Testis (tissue), 3 donors: Measurements from ENCODE around the gene ADGRD1. TPM values are rescaled to one million over a fixed set of nuclear protein-coding genes. Genes with fewer than 3 reads are reported as not detected.

ENCODE experiments used
- DNase-seq: peaks from one replicate; pipeline ENCODE4 v3.0.0-alpha.2; 2019
- H3K27ac ChIP-seq, 2 donors: fragments of 200-600 bp; sonication (generic); one replicate each; pipeline ENCODE4 v1.5.1; 2019
- H3K27me3 ChIP-seq: fragments of 200-600 bp; sonication (generic); one replicate; pipeline ENCODE4 v1.5.1; 2019
- H3K36me3 ChIP-seq: fragments of 200-600 bp; sonication (generic); one replicate; pipeline ENCODE4 v1.5.1; 2017; ENCODE audit warnings: low read depth; ENCODE audit errors: missing control alignments
- H3K4me1 ChIP-seq: fragments of 200-600 bp; sonication (generic); one replicate; pipeline ENCODE4 v1.5.1; 2019
- H3K4me3 ChIP-seq, 2 donors: fragments of 200-600 bp; sonication (generic); one replicate each; pipeline ENCODE4 v1.5.1; 2017 to 2019
- H3K9me3 ChIP-seq: fragments of 200-600 bp; sonication (generic); one replicate; pipeline ENCODE4 v1.5.1; 2017
- CTCF ChIP-seq, 3 experiments: fragments of 450-650 bp in 2 of 3; fragments of 200-600 bp in 1 of 3; sonication (generic) in 1 of 3; IDR thresholded peaks; one replicate each; pipeline ENCODE4 v1.5.1; 2016 to 2019; ENCODE audit warnings: antibody characterized with exemption in 3 of 3, mild to moderate bottlenecking in 2 of 3, moderate library complexity in 1 of 3
- POLR2A ChIP-seq: fragments of 450-650 bp; IDR thresholded peaks from one replicate; pipeline ENCODE4 v1.6.1; 2017; ENCODE audit warnings: antibody characterized with exemption, mild to moderate bottlenecking, moderate library complexity
- WGBS, 2 donors: methylation state at CpG; one replicate each; pipeline ENCODE4 v1.1.5; 2018; 5-methylcytosine and 5-hydroxymethylcytosine counted together
- intact Hi-C: fragments of 100-400 bp; cut with DNase I; formaldehyde crosslinking; loops from one replicate; pipeline ENCODE4 v1.15.1; 2023; ENCODE audit warnings: low total_unique reads
- polyA plus RNA-seq: library from polyadenylated mRNA; stranded (reverse); fragments of 350-450 nt; fragmentation: Illumina TruSeq; extraction: RNeasy Lipid Tissue Mini Kit (QIAGEN cat#74804); gene quantifications from one replicate; pipeline ENCODE4 v1.2.3, GENCODE V29; 2014; ENCODE audit warnings: low read depth, low replicate concordance; ENCODE audit not compliant: insufficient read depth
- total RNA-seq, 2 donors: library from RNA; depleted of rRNA; stranded (reverse); fragments of >200 nt; gene quantifications; one replicate each; pipeline ENCODE4 v1.2.3, GENCODE V29; 2016

Gene ADGRD1
- total and polyA plus RNA-seq, 3 donors from 2014 or later: 27.2 to 43.2 (median 42.8) TPM

DNA sequence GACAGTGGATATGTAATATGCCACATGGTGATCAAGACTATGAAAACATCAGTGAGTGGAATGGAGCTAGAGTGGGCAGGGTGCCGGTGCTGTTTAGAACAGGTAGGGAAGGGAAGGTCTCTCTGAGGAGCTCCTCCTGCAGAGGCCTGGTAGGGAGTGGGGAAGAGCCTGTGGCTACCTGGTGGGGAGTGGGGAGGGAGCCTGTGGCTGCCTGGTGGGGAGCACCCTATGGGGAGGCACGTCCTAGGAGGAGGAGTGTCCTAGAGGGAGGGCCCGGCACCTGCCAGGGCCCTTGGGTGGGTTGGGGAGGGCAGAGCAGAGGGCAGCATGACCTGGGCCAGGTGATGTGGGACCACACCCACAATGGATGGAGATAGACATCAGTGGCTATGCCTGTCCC, 122.6 kb downstream of the ADGRD1 start:
- Histone ChIP-seq H3K27ac (no peak overlapping the region), H3K9me3 (no peaks in the 10 kb centered on the region), H3K4me3 (no peak overlapping the region), H3K36me3 (no peaks in the 10 kb centered on the region), H3K27me3 (no peaks in the 10 kb centered on the region), H3K4me1 (peaks cover 8% of the 10 kb centered on the region)
- DNase-seq: peak; percentile 1
- intact Hi-C loops: no loop called here
- no peak for TF ChIP-seq CTCF (IDR thresholded peaks at IDR 0.05)
- TF ChIP-seq POLR2A: no peak
- 92 to 94% methylated on average over 3 of the region's 3 CpGs for WGBS, 2 donors

- WGBS, 2 donors: 78 to 83% methylated on average over 18 to 25 of the region's 25 CpGs
Observed at GRCh38 chr12:131076791-131077747, 123.4 kb downstream of the ADGRD1 start.

DNA sequence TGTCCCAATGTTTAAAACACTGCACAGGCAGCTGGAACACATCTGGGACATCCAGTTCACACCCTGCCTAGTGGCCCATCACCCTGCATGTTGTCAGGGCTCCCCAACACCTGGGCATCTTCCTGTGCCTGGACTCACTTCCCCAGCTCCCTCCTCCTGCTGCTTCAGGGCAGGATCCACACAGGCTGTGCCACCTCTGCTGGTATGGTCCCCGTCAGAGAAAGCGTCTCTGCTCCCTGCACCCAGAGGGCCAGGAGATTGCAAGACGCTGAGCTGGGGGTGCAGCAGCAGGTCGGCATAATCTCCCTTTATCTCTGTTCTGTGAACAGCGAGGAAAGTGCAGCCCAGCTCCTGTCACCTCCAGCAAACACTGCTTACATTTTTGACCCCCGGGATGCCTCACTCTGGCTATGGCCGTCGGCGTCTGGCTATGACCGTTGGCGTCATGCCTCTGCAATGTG, 124.3 kb downstream of the ADGRD1 start:
- DNase-seq: peak; percentile 6
- 81 to 85% methylated on average over 11 of the region's 11 CpGs for WGBS, 2 donors
- intact Hi-C loops: no loop called here
- Histone ChIP-seq H3K4me3 (no peak overlapping the region), H3K27ac (no peak overlapping the region), H3K9me3 (no peaks in the 10 kb centered on the region), H3K27me3 (no peaks in the 10 kb centered on the region), H3K36me3 (no peaks in the 10 kb centered on the region), H3K4me1 (peaks cover 8% of the 10 kb centered on the region)
- TF ChIP-seq CTCF (IDR thresholded peaks at IDR 0.05) (no peak), POLR2A (no peak)

More at GRCh38 chr12:131076791-131077747, 123.4 kb downstream of the ADGRD1 start:
- Histone ChIP-seq H3K9me3 (no peaks in the 10 kb centered on the region), H3K36me3 (no peaks in the 10 kb centered on the region), H3K4me1 (peaks cover 8% of the 10 kb centered on the region), H3K27me3 (no peaks in the 10 kb centered on the region), H3K27ac (no peak overlapping the region), H3K4me3 (no peak overlapping the region)
- DNase-seq: peak; percentile 6
- intact Hi-C loops: no loop called here
- TF ChIP-seq CTCF (IDR thresholded peaks at IDR 0.05): no peak
- TF ChIP-seq POLR2A: no peak

DNA sequence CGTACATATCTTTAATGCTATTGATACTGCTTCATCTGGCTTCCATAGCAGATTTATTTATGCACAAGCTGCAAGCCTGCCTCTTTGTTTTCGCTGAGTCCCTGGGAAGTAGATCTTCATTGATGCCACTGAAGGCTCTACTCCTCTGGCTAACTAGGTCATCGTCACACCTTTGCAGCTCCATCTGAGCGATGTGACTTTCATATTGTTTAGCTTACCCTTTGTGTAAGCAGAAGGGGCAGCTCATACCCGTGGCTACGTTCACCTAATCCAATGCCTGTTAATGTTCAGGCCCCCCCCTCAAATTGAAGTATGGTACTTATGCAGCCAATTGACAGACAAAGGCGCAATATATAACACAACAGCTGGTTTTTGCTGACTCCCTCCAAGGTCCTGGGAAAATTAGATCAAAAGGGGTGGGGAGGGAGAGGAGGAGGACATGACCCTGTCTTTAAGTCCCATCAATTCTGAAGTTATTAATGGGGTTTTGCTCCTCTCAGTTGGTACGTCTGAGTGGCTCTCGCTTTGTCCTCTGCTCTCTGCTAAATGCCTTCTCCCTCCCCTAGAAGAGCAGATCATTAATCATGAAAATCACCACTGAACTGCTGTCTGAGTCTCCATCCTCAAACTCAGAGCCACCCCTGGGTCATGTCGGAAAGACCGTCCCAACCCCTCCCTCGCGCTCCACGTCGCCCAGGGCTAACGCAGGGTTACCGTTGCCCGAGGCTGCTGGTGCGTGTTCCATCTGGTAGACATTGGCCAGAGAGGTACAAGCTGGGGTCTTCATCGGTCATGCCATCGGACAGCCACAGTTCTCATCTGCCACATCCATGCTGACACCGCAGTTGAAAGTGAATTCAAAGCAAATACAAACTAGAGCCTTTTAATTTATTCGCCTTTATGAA, 128.8 kb downstream of the ADGRD1 start:
- Histone ChIP-seq H3K4me1 (no peaks in the 10 kb centered on the region), H3K36me3 (no peaks in the 10 kb centered on the region), H3K9me3 (no peaks in the 10 kb centered on the region), H3K4me3 (no peak overlapping the region), H3K27me3 (no peaks in the 10 kb centered on the region), H3K27ac (no peak overlapping the region)
- intact Hi-C loops: no loop called here
- TF ChIP-seq POLR2A: no peak
- TF ChIP-seq CTCF (IDR thresholded peaks at IDR 0.05): no peak
- peak; percentile 2 for DNase-seq
- WGBS, 2 donors: 81 to 82% methylated on average over 23 of the region's 23 CpGs
